Gastrocnemius medialis (tissue), 4 donors: Measurements from ENCODE around the gene LONP2.

Experiments
- POLR2A ChIP-seq, 2 donors: fragments of 450-650 bp; IDR thresholded peaks; one replicate each; pipeline ENCODE4 v1.6.1; 2017; ENCODE audit warnings: antibody characterized with exemption in 2 of 2, mild to moderate bottlenecking in 2 of 2, moderate library complexity in 2 of 2
- TF ChIP-seq, protein P1 (sequence below), 5 experiments: fragments of 450-650 bp in 3 of 5; fragments of 200-600 bp in 2 of 5; sonication (generic) in 2 of 5; IDR thresholded peaks in 4 of 5; conservative IDR thresholded peaks in 1 of 5; 1 replicate in 4 of 5; 2 replicates in 1 of 5; pipeline ENCODE4 v1.5.1; 2016 to 2019; ENCODE audit warnings: antibody characterized with exemption in 5 of 5, mild to moderate bottlenecking in 3 of 5, moderate library complexity in 3 of 5

DNA sequence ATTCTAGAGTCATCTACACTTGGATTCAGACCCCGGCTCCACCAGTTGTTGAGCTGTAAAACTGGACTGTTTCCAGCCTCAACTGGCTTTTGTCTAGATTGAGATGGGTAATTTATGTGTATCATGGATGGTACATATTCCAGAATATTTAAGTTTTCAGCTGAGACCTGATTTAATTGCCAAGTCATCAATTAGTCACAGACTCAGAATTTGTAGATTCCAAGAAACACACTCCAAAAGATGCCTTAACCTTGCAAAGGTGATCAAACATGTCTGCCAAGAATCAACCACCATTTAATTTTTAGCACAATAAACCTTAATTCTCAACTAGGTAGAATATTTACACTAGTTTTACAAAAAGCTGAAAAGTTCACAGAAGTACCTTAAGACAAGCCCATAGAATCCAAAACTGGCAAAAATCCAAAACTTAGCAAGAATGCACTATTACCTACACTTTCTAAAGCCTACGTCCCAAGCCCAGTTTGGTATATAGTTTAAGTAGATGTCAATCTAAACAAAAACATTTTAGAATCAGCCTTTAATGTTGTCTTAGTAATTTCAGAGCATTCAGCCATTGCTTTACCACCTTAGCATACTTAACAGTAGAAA lies 123.4 kb downstream of the LONP2 start:
- TF ChIP-seq, protein P1, sequence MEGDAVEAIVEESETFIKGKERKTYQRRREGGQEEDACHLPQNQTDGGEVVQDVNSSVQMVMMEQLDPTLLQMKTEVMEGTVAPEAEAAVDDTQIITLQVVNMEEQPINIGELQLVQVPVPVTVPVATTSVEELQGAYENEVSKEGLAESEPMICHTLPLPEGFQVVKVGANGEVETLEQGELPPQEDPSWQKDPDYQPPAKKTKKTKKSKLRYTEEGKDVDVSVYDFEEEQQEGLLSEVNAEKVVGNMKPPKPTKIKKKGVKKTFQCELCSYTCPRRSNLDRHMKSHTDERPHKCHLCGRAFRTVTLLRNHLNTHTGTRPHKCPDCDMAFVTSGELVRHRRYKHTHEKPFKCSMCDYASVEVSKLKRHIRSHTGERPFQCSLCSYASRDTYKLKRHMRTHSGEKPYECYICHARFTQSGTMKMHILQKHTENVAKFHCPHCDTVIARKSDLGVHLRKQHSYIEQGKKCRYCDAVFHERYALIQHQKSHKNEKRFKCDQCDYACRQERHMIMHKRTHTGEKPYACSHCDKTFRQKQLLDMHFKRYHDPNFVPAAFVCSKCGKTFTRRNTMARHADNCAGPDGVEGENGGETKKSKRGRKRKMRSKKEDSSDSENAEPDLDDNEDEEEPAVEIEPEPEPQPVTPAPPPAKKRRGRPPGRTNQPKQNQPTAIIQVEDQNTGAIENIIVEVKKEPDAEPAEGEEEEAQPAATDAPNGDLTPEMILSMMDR (IDR thresholded peaks at IDR 0.05 in 4 of 5, conservative IDR thresholded peaks at IDR 0.05 in 1 of 5): no peak
- no peak for TF ChIP-seq POLR2A (IDR thresholded peaks at IDR 0.05)
